HG03039 (cell line): ENCODE data around the gene ERI2.
"Not testable (repeated sequence)": the region's sequence is repeated elsewhere in the genome, so short reads cannot be mapped to it uniquely, and the experiment has no call there.

ENCODE experiments used
- ATAC-seq: cut with Tn5 transposase; IDR thresholded peaks from one replicate; pipeline ENCODE4 v1.9.1; 2021; ENCODE audit warnings: mild to moderate bottlenecking, moderate library complexity; ENCODE audit not compliant: unreplicated experiment

The ERI2 gene

GRCh38 chr16:20766294-20766693 lies 40.0 kb downstream of the ERI2 start:
- no peak for ATAC-seq

GRCh38 chr16:20765732-20766131 lies 40.5 kb downstream of the ERI2 start:
- no peak for ATAC-seq

- ATAC-seq: not testable (repeated sequence)
Measured at GRCh38 chr16:20764448-20764847, 41.8 kb downstream of the ERI2 start.

- peak; percentile 97 for ATAC-seq
Measured at GRCh38 chr16:20763461-20764232, 42.6 kb downstream of the ERI2 start, which contains the start of gene ACSM3. TSS of gene ACSM3 (plus strand) at chr16:20764014. CDS start at chr16:20770035, 6,021 bp downstream.

- no peak for ATAC-seq
Measured at GRCh38 chr16:20762404-20763123, 43.7 kb downstream of the ERI2 start.

GRCh38 chr16:20761175-20761574 lies 45.1 kb downstream of the ERI2 start:
- ATAC-seq: no peak

- no peak for ATAC-seq
Measured at GRCh38 chr16:20760346-20760745, 45.9 kb downstream of the ERI2 start.

GRCh38 chr16:20755799-20756198 lies 50.5 kb downstream of the ERI2 start:
- ATAC-seq: not testable (repeated sequence)

- ATAC-seq: no peak
Measured at GRCh38 chr16:20755238-20755637, 51.0 kb downstream of the ERI2 start.

- ATAC-seq: no peak
Measured at GRCh38 chr16:20753727-20754126, 52.5 kb downstream of the ERI2 start.

- ATAC-seq: no peak
Measured at GRCh38 chr16:20750558-20750957, 55.7 kb downstream of the ERI2 start.

- ATAC-seq: no peak
Measured at GRCh38 chr16:20749474-20749873, 56.8 kb downstream of the ERI2 start.

- ATAC-seq: no peak
Measured at GRCh38 chr16:20747030-20747816, 59.0 kb downstream of the ERI2 start.

GRCh38 chr16:20746461-20746860 lies 59.8 kb downstream of the ERI2 start:
- ATAC-seq: no peak
